Measurements from ENCODE around the gene SMARCA4. TPM values are rescaled to one million over a fixed set of nuclear protein-coding genes. Genes with fewer than 3 reads are reported as not detected.

SMARCA4 gene
- total RNA-seq, 2 experiments from 2014 or later, result 97.0 to 98.7 TPM

DNA sequence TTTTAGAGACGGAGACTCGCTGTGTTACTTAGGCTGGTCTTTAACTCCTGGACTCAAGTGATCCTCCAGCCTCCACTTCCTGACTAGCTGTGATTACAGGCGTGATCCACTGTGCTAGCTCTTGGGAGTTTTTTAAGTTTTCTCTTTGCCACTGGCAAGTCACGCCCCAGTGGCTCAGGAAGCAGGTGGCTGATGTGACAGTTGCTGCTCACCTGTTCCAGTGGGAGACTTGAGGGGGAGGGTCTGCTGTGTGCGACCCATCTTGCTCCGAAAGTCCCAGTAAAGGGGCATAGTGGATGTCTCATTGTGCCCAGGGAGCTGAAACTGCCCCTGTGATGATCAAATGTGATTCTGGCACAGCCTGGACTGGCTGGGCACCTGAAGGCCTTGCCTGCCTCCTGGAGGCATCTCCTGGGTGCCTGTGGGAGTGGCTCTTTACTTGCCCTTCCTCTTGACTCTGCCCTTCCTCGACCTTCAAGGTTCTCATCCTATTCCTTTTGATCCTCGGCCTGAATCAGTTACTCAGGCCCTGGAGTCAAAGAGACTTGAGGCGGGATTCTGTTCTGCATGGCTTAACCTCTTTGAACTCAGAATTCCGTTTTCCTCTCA, 7.8 kb downstream of the SMARCA4 start:
- intact Hi-C loops (cut with micrococcal nuclease), result no loop called here

DNA sequence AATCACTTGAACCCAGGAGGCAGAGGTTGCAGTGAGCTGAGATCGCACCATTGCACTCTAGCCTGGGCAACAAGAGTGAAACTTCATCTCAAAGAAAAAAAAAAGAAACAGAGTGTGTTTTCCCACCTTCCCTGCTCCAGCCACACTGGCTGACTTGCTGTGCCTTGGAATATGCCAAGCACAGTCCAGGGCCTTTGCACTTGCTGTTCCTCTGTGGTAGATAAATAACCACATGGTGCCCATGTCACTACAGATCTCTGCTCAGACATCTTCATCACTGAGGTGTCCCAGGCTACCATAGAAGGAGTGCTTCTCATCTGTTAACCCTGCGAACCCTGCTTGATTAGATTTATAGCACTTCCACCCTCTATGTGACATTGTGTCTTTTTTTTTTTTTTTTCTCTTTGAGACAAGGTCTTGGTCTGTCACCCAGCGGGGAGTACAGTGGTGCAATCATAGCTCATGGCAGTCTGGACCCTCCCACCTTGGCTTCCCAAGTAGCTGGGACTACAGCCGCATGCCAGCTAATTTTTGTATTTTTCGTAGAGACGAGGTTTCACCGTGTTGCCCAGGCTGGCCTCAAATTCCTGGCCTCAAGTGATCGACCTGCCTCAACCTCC, 10.4 kb downstream of the SMARCA4 start:
- H3K9me3 Mint-ChIP-seq, result no peaks in the 10 kb centered on the region
- intact Hi-C loops (cut with micrococcal nuclease), result no loop called here
- TF ChIP-seq, protein P1, sequence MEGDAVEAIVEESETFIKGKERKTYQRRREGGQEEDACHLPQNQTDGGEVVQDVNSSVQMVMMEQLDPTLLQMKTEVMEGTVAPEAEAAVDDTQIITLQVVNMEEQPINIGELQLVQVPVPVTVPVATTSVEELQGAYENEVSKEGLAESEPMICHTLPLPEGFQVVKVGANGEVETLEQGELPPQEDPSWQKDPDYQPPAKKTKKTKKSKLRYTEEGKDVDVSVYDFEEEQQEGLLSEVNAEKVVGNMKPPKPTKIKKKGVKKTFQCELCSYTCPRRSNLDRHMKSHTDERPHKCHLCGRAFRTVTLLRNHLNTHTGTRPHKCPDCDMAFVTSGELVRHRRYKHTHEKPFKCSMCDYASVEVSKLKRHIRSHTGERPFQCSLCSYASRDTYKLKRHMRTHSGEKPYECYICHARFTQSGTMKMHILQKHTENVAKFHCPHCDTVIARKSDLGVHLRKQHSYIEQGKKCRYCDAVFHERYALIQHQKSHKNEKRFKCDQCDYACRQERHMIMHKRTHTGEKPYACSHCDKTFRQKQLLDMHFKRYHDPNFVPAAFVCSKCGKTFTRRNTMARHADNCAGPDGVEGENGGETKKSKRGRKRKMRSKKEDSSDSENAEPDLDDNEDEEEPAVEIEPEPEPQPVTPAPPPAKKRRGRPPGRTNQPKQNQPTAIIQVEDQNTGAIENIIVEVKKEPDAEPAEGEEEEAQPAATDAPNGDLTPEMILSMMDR (IDR thresholded peaks at IDR 0.05), result no peak
- ChIA-PET CTCF (interaction anchor here (2.2 kb wide), 1 partner anchor 28 kb away, joined by 8 read pairs; no protein-coding TSS in a partner anchor), POLR2A (no interaction called here)
- no peak for DNase-seq
- H3K27ac Mint-ChIP-seq, result no peak overlapping the region
- ATAC-seq, result no peak
- peaks cover 5% of the 10 kb centered on the region for H3K36me3 Mint-ChIP-seq (ENCODE audit: low read depth)
- no peak overlapping the region for H3K4me3 Mint-ChIP-seq
- H3K4me1 Mint-ChIP-seq (ENCODE audit: low read depth), result peaks cover 41% of the 10 kb centered on the region
- H3K27me3 Mint-ChIP-seq, result no peaks in the 10 kb centered on the region

More for the DNA sequence above, 7.8 kb downstream of the SMARCA4 start:
- ChIA-PET POLR2A (interaction anchor here (0.7 kb wide), 1 partner anchor 33 kb away, joined by 3 read pairs; no protein-coding TSS in a partner anchor), CTCF (interaction anchor here (1.1 to 1.8 kb wide), 2 partner anchors 14 to 27 kb away, joined by 3 to 8 read pairs; no protein-coding TSS in a partner anchor)
- Mint-ChIP-seq H3K27ac (no peak overlapping the region), H3K36me3 (ENCODE audit: low read depth) (peaks cover 10% of the 10 kb centered on the region), H3K4me3 (no peak overlapping the region), H3K9me3 (no peaks in the 10 kb centered on the region), H3K27me3 (no peaks in the 10 kb centered on the region), H3K4me1 (ENCODE audit: low read depth) (peaks cover 46% of the 10 kb centered on the region)
- no peak for DNase-seq
- ATAC-seq, result no peak
- TF ChIP-seq, protein P1 (IDR thresholded peaks at IDR 0.05), result no peak

DNA sequence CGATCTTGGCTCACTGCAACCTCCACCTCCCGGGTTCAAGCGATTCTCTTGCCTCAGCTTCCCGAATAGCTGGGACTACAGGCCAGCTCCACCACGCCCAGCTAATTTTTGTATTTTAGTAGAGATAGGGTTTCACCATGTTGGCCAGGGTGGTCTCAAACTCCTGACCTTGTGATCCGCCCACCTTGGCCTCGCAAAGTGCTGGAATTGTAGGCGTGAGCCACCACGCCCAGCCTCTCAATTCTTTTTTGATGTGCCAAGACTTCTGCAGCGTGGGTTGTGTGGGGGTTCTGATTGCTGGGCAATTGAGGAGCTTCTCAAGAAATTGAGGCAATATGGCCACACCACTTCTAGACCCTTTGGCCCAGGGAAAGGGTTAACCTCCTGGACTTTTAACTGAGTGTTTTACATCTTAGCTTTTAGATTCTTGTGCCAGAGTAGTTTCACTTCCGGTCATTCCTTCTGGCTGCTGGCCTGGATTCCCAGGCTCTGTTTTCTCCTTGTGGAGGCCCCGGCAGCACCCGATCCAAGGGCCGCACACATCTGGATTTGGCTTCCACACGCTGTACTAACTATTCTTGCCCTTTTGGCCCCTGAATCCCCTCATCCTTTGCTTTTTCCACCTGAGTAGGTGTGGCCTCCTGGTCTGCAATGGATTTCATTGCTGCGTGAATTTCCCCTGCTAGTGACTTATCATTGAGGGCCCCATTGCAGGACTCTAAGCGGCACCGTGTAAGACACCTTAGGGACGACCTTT, 14.7 kb downstream of the SMARCA4 start:
- peaks cover 44% of the 10 kb centered on the region for H3K4me1 Mint-ChIP-seq (ENCODE audit: low read depth)
- no peaks in the 10 kb centered on the region for H3K27me3 Mint-ChIP-seq
- H3K27ac Mint-ChIP-seq, result no peak overlapping the region
- intact Hi-C loops (cut with micrococcal nuclease), result no loop called here
- peaks cover 5% of the 10 kb centered on the region for H3K36me3 Mint-ChIP-seq (ENCODE audit: low read depth)
- no peak overlapping the region for H3K4me3 Mint-ChIP-seq
- TF ChIP-seq, protein P1 (IDR thresholded peaks at IDR 0.05), result no peak
- no peaks in the 10 kb centered on the region for H3K9me3 Mint-ChIP-seq
- POLR2A ChIA-PET, result interaction anchor here (3.1 kb wide), 1 partner anchor 15 kb away, joined by 12 read pairs; the partner anchor contains the start of gene SMARCA4
- DNase-seq (no peak), ATAC-seq (no peak)
- CTCF ChIA-PET, result interaction anchor here (3.3 kb wide), 1 partner anchor 33 kb away, joined by 14 read pairs; no protein-coding TSS in a partner anchor

DNA sequence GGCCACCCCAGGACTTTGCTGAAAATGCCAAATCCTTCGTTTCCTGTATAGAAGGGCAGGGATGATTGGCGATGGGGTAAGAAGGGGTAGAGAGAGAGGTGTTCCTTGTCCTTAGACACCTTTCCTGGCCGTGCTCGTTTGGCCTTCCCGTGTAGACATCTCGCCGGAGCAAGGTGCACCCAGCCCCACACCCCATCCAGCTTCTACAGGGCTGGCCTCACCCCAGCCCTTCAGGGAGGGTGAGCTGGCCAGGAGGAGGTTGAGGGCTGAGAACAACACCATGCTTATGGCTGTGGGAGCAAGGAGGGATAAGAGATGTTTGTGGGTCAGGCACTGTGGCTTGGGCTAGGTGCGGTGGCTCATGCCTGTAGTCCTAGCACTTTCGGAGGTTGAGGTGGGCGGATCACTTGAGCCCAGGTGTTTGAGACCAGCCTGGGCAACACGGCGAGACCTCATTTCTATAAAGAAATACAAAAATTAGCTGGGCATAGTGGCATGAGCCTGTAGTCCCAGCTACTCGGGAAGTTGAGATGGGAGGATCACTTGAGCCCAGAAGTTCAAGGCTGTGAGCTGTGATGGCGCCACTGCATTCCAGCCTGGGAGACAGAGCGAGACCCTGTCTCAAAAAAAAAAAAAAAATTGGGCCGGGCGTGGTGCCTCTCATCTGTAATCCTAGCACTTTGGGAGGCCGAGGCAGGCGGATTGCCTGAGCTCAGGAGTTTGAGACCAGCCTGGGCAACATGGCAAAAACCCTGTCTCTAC, 15.5 kb downstream of the SMARCA4 start:
- Mint-ChIP-seq H3K9me3 (no peaks in the 10 kb centered on the region), H3K27me3 (no peaks in the 10 kb centered on the region), H3K27ac (no peak overlapping the region), H3K36me3 (ENCODE audit: low read depth) (peaks cover 5% of the 10 kb centered on the region), H3K4me3 (no peak overlapping the region), H3K4me1 (ENCODE audit: low read depth) (peaks cover 42% of the 10 kb centered on the region)
- no peak for DNase-seq
- ChIA-PET CTCF (interaction anchor here (3.3 kb wide), 1 partner anchor 34 kb away, joined by 14 read pairs; no protein-coding TSS in a partner anchor), POLR2A (interaction anchor here (1.8 to 3.1 kb wide), 2 partner anchors 16 to 40 kb away, joined by 5 to 12 read pairs; partner anchors contain the start of gene SMARCA4)
- TF ChIP-seq, protein P1 (IDR thresholded peaks at IDR 0.05), result no peak
- ATAC-seq, result no peak
- intact Hi-C loops (cut with micrococcal nuclease), result no loop called here

All from activated CD8-positive, alpha-beta T cell treated with anti-CD3 and anti-CD28 coated beads for 36 hours (primary cell).